Small intestine (tissue), 7 donors: ENCODE data around the gene PPP1R14B. TPM values are rescaled to one million over a fixed set of nuclear protein-coding genes. Genes with fewer than 3 reads are reported as not detected.

ENCODE experiments used
- DNase-seq, 2 donors: peaks; one replicate each; pipeline versions ENCODE4 v3.0.0 to v3.0.0-alpha.2; 2013
- FAIRE-seq: peaks from 2 replicates; lab custom pipeline; 2012; peaks lifted over from hg19 to GRCh38; lab: Jason Lieb, UNC
- H3K27ac ChIP-seq, 3 donors: one replicate each; pipeline ENCODE4 v1.5.1; 2013; ENCODE audit warnings: low read length in 2 of 3, mild to moderate bottlenecking in 2 of 3, control low read depth in 1 of 3, inconsistent platforms in 1 of 3, low read depth in 1 of 3, moderate library complexity in 1 of 3
- H3K27me3 ChIP-seq, 3 donors: one replicate each; pipeline ENCODE4 v1.6.1; 2013; ENCODE audit warnings: low read length in 3 of 3, inconsistent platforms in 1 of 3; ENCODE audit not compliant: control insufficient read depth in 3 of 3, insufficient read depth in 3 of 3
- H3K36me3 ChIP-seq, 3 donors: one replicate each; pipeline ENCODE4 v1.6.1; 2013; ENCODE audit warnings: low read length in 3 of 3, inconsistent platforms in 1 of 3, low read depth in 1 of 3, mild to moderate bottlenecking in 1 of 3, moderate library complexity in 1 of 3; ENCODE audit not compliant: control insufficient read depth in 3 of 3, insufficient read depth in 2 of 3
- H3K4me1 ChIP-seq, 3 donors: one replicate each; pipeline ENCODE4 v1.6.1; 2013; ENCODE audit warnings: low read length in 2 of 3, inconsistent platforms in 1 of 3, low read depth in 1 of 3, mild to moderate bottlenecking in 1 of 3, moderate library complexity in 1 of 3; ENCODE audit not compliant: control insufficient read depth in 3 of 3, insufficient read depth in 2 of 3
- H3K4me3 ChIP-seq, 3 donors: one replicate each; pipeline ENCODE4 v1.5.1; 2013; ENCODE audit warnings: low read length in 3 of 3, control low read depth in 1 of 3, inconsistent platforms in 1 of 3, low read depth in 1 of 3, mild to moderate bottlenecking in 1 of 3, moderate library complexity in 1 of 3
- H3K9me3 ChIP-seq, 2 donors: one replicate each; pipeline ENCODE4 v1.6.1; 2013; ENCODE audit warnings: low read depth in 1 of 2, low read length in 1 of 2; ENCODE audit not compliant: control insufficient read depth in 2 of 2, insufficient read depth in 1 of 2
- WGBS, 3 donors: extraction: QIAGEN DNeasy Blood & Tissue Kit; methylation state at CpG; one replicate each; pipeline ENCODE4 v1.1.7; 2013; 5-methylcytosine and 5-hydroxymethylcytosine counted together
- polyA plus RNA-seq, 4 donors: library from polyadenylated mRNA; stranded (reverse) in 3 of 4; unstranded in 1 of 4; fragments of 200-250 nt in 3 of 4; fragments of 120-200 nt in 1 of 4; gene quantifications; one replicate each; pipeline versions ENCODE4 v1.2.1 to v1.2.3, GENCODE V29; 2013
- donor health status: healthy with polysubstance abuse.
- donor health status: control.
- donor health status: control.
- donor health status: Bipolar disorder and iron deficiency.
- donor health status: healthy.

Gene PPP1R14B
- polyA plus RNA-seq, 4 donors: 46.9 to 161 (median 143) TPM

DNA sequence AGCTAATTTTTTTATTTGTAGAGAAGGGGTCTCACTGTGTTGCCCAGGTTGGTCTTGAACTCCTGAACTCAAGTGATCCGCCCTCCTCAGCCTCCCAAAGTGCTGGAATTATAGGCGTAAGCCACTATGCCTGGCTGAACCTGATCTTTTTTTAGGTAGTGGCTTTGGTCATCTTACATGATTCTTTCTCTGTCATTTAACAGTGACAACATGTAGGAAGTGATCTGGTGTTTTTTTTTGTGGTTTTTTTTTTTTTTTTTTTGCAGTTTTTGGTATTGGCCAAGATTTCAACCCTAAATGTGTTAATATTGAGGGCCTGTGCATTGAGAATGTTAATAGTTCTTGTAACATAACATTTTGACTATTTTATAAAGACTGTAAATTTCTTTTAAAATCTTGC, 48.2 kb downstream of the PPP1R14B start:
- DNase-seq: no peak
- 87 to 97% (median 96%) methylated on average over 2 of the region's 2 CpGs for whole genome bisulfite sequencing, 3 donors
- FAIRE-seq: no peak
- Histone ChIP-seq H3K4me1 (no peaks in the 10 kb centered on the region), H3K9me3 (no peaks in the 10 kb centered on the region), H3K4me3 (no peak overlapping the region), H3K27ac (no peak overlapping the region), H3K36me3 (peaks cover 23 to 89% (median 34%) of the 10 kb centered on the region in 3 donors), H3K27me3 (no peaks in the 10 kb centered on the region)

GRCh38 chr11:64196626-64197025, 50.1 kb downstream of the PPP1R14B start:
- peaks cover 25 to 88% (median 32%) of the 10 kb centered on the region in 3 donors for H3K36me3 ChIP-seq
- no peaks in the 10 kb centered on the region for H3K27me3 ChIP-seq
- H3K9me3 ChIP-seq: no peaks in the 10 kb centered on the region
- no peak overlapping the region for H3K27ac ChIP-seq
- DNase-seq (no peak), FAIRE-seq (no peak)
- no peak overlapping the region for H3K4me3 ChIP-seq
- no peaks in the 10 kb centered on the region for H3K4me1 ChIP-seq
- WGBS, 3 donors: 83 to 88% (median 85%) methylated on average over 9 of the region's 9 CpGs

Other genes starting within 250 kb of the PPP1R14B start
- gene FLRT1, start 211.0 kb downstream of the PPP1R14B start, polyA plus RNA-seq: under 1 TPM in 2 of 4 donors, not detected in 2; 0.43 to 0.86 TPM
- 100 to 1,000 TPM in 1 of 4 donors, 10 to 100 TPM in 3; 13.1 to 137 (median 17.8) TPM for gene MACROD1, start 80.8 kb downstream of the PPP1R14B start, polyA plus RNA-seq
- gene STIP1, start 60.8 kb downstream of the PPP1R14B start, polyA plus RNA-seq: 10 to 100 TPM; 38.6 to 99.3 (median 58.8) TPM
- 10 to 100 TPM; 11.4 to 32.2 (median 23.5) TPM for gene FERMT3, start 40.2 kb downstream of the PPP1R14B start, polyA plus RNA-seq
- gene TRPT1, start 20.8 kb downstream of the PPP1R14B start, polyA plus RNA-seq: 100 to 1,000 TPM in 1 of 4 donors, 10 to 100 TPM in 3; 46.5 to 115 (median 68.0) TPM
- 100 to 1,000 TPM in 1 of 4 donors, 10 to 100 TPM in 3; 40.0 to 140 (median 95.3) TPM for gene NUDT22, start 20.7 kb downstream of the PPP1R14B start, polyA plus RNA-seq
- gene DNAJC4, start 16.4 kb downstream of the PPP1R14B start, polyA plus RNA-seq: 100 to 1,000 TPM in 2 of 4 donors, 10 to 100 TPM in 2; 50.6 to 164 (median 93.6) TPM
- gene VEGFB, start 12.4 kb downstream of the PPP1R14B start, polyA plus RNA-seq: 100 to 1,000 TPM in 1 of 4 donors, 10 to 100 TPM in 3; 34.8 to 109 (median 48.1) TPM
- gene FKBP2, start 5.8 kb downstream of the PPP1R14B start, polyA plus RNA-seq: 100 to 1,000 TPM in 3 of 4 donors, 10 to 100 TPM in 1; 80.6 to 268 (median 213) TPM
- 100 to 1,000 TPM; 108 to 191 (median 125) TPM for gene PLCB3, start 4.6 kb upstream of the PPP1R14B start, polyA plus RNA-seq
- gene BAD, start 37.7 kb upstream of the PPP1R14B start, polyA plus RNA-seq: 10 to 100 TPM; 41.2 to 98.6 (median 74.1) TPM
- gene GPR137, start 38.9 kb upstream of the PPP1R14B start, polyA plus RNA-seq: 10 to 100 TPM; 16.5 to 27.9 (median 18.9) TPM
- not detected for gene KCNK4, start 44.4 kb upstream of the PPP1R14B start, polyA plus RNA-seq
- gene CATSPERZ, start 53.4 kb upstream of the PPP1R14B start, polyA plus RNA-seq: under 1 TPM in 2 of 4 donors, not detected in 2; 0.15 to 0.58 TPM
- 100 to 1,000 TPM in 3 of 4 donors, 10 to 100 TPM in 1; 85.1 to 417 (median 298) TPM for gene ESRRA, start 58.6 kb upstream of the PPP1R14B start, polyA plus RNA-seq
- gene TRMT112, start 70.6 kb upstream of the PPP1R14B start, polyA plus RNA-seq: 100 to 1,000 TPM in 3 of 4 donors, 10 to 100 TPM in 1; 99.3 to 188 (median 172) TPM
- 100 to 1,000 TPM; 229 to 668 (median 548) TPM for gene PRDX5, start 71.2 kb upstream of the PPP1R14B start, polyA plus RNA-seq
- gene CCDC88B, start 93.3 kb upstream of the PPP1R14B start, polyA plus RNA-seq: 100 to 1,000 TPM in 2 of 4 donors, 10 to 100 TPM in 2; 13.7 to 363 (median 89.8) TPM
- 10 to 100 TPM; 27.5 to 33.4 (median 29.3) TPM for gene RPS6KA4, start 112.2 kb upstream of the PPP1R14B start, polyA plus RNA-seq